LNCaP clone FGC (cell line): ENCODE results near the gene IQCF2.

Source experiments
- DNase-seq: peaks from one replicate; pipeline ENCODE4 v3.0.0-alpha.2; 2011; ENCODE audit warnings: low read depth
- H3K4me3 ChIP-seq: 2 replicates; pipeline ENCODE4 v1.5.1; 2011; ENCODE audit warnings: mild to moderate bottlenecking, low read depth, low read length, control low read depth
- TF ChIP-seq, protein P1 (sequence below): IDR thresholded peaks from 2 replicates; pipeline ENCODE4 v1.5.1; 2012; ENCODE audit warnings: mild to moderate bottlenecking; ENCODE audit not compliant: control insufficient read depth, insufficient read depth; ENCODE audit errors: extremely low read depth

Gene IQCF2

GRCh38 chr3:51875501-51875900 is 14.1 kb downstream of the IQCF2 start, which contains the start of gene IQCF5:
Gene IQCF5 (minus strand): TSS chr3:51875601. CDS start chr3:51875531, 70 bp downstream.
- TF ChIP-seq, protein P1, sequence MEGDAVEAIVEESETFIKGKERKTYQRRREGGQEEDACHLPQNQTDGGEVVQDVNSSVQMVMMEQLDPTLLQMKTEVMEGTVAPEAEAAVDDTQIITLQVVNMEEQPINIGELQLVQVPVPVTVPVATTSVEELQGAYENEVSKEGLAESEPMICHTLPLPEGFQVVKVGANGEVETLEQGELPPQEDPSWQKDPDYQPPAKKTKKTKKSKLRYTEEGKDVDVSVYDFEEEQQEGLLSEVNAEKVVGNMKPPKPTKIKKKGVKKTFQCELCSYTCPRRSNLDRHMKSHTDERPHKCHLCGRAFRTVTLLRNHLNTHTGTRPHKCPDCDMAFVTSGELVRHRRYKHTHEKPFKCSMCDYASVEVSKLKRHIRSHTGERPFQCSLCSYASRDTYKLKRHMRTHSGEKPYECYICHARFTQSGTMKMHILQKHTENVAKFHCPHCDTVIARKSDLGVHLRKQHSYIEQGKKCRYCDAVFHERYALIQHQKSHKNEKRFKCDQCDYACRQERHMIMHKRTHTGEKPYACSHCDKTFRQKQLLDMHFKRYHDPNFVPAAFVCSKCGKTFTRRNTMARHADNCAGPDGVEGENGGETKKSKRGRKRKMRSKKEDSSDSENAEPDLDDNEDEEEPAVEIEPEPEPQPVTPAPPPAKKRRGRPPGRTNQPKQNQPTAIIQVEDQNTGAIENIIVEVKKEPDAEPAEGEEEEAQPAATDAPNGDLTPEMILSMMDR, result no peak
- no peak within 1 kb of the TSS for H3K4me3 ChIP-seq
- no peak for DNase-seq

DNA sequence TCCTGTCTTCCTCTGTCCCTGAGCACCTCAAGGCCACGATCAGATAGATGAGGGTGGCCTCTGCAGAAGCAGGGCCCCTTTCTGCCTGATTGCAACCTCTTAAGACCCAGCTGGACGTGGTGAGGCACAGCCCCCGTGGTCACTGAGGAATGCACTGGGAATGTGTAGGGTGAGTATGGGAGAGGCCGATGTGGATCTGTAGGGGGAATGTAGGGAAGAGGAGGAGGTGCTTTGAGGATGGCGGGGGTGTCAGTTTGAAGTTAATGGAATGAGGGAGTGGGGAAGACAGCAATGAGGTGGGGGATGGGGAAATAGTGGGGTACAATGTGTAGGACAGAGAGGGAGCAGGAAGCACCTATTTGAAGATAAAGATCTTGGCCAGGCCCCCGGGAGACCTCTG is 14.8 kb downstream of the IQCF2 start:
- H3K4me3 ChIP-seq, result no peak overlapping the region
- DNase-seq, result no peak
- TF ChIP-seq, protein P1, result no peak

DNA sequence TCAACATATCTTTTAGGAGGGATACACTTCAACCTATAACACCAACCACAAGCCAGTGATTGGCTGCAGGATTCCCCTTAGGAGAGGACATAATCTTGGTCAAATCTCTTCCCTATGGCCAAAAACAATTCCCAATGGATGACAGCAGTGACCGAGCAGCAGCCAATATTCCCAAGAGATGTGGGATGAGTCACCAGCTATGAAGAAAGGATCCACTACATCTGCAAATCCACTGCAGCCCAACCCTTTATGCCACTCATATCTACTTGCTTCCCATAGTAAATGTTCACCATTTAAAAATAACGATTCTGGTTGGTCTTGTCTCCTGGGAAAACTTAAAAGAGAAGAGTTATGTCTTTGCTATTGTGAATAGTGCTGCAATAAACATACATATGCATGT is 18.5 kb downstream of the IQCF2 start:
- no peak overlapping the region for H3K4me3 ChIP-seq
- TF ChIP-seq, protein P1, result no peak
- no peak for DNase-seq

DNA sequence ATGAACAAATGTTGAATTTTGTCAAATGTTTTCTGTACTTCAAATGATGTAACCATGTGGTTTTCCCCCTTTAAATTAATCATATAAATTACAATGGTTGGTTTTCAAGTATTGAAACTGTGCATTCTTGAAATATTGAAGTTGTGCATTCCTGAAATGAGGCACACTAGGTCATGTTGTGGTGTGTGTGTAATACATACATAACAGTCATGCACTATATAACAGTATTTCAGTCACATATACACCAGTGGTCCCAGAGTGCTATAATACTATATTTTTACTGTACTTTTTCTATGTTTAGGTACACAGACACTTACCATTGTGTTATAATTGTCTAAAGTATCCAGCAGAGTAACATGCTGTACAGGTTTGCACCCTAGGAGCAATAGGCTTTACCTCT is 25.0 kb downstream of the IQCF2 start:
- TF ChIP-seq, protein P1, result no peak
- no peak for DNase-seq
- no peak overlapping the region for H3K4me3 ChIP-seq

GRCh38 chr3:51887620-51888019 is 26.2 kb downstream of the IQCF2 start:
- no peak for DNase-seq
- TF ChIP-seq, protein P1, result no peak
- no peak overlapping the region for H3K4me3 ChIP-seq

DNA sequence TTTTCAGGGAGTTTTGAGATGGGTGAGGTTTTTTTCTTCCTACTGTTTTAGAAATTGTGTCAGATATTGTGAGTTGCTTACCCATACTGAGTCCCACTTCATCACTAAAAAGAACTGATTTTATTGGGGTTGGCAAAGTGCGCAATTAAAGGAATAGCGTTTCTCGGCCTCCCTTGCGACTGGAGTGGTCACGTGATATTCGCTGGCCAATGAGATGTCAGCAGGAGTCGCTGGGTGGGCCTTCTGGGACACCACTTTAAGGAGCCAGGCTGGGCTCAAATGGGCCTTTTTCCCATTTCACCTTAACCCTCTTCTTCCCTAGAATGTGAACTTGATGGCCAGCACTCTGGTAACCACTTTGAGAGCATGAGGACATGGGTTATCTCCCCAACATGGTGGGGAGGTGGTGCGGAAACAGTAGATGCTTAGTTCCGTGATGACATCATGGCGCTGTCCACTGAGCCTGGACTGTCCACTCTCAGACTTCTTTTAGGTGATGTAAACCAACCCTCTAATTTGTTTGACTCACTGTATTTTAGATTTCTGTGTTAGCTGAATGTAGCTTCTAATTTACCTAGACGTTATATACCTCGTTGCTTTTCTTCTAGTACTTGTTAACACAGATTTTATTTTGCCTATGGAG is 27.2 kb downstream of the IQCF2 start:
- no peak overlapping the region for H3K4me3 ChIP-seq
- TF ChIP-seq, protein P1, result no peak
- DNase-seq, result no peak
